A172 (cell line): Measurements from ENCODE around the gene MED12L. TPM values are rescaled to one million over a fixed set of nuclear protein-coding genes. Genes with fewer than 3 reads are reported as not detected.

Experiments used
- DNase-seq: peaks from one replicate; pipeline ENCODE4 v3.0.0-alpha.2; 2015; ENCODE audit warnings: low spot score
- total RNA-seq: library from RNA; depleted of rRNA; stranded (reverse); fragments of >200 nt; shearing (Covaris generic); gene quantifications from 2 replicates; pipeline ENCODE4 v1.2.3, GENCODE V29; 2014

The MED12L gene
- total RNA-seq, 1 experiment from 2014 or later, result 0.12 TPM

DNA sequence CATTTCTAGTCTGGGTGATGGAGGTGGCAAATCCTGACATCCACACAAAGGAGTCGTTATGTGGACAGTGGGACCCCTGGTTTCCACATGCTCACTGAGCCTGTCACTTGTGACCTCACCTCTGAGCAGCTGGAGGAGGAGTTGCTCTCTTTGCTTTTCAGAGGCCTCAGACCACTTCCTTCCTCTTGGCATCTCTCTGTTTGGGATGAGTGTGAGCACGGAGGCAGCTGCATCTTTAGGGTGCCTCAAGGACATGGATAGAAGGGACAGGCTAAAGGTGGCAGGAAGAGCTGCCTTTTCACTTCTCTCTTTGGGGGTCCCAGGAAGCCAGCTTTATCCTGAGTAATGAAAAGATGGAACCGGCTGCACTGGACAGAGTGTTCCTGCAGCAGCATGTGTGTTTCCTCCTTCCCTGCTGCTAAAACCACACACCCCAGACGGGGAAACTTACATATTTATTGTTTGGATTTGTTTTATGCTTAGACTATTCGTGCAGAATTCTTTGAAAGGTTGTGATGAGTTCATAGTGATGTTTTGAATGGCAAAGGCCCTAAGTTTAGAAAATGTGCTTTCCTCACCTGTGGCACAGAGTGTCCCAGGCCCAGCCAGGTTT is 85.8 kb downstream of the MED12L start:
- peak; percentile 21 for DNase-seq

DNA sequence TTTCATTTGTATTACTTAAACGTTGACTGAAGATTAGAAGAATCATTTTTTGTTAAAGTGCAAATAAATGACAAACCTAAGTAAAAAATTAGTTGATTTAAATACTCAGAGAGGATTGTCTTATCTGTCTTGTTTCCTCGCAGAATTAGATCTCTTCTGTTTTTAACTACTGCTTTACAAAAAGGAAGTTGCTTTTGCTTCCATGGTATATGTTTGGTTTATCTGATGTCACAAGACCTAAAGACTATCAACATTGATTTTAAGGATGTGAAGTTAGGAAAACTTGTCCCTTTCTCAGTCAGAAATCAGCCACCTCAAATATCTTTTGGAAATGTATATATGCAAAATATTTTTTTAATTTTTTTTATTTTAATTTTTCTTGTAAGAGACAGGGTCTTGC is 88.9 kb downstream of the MED12L start:
- DNase-seq, result no peak

DNA sequence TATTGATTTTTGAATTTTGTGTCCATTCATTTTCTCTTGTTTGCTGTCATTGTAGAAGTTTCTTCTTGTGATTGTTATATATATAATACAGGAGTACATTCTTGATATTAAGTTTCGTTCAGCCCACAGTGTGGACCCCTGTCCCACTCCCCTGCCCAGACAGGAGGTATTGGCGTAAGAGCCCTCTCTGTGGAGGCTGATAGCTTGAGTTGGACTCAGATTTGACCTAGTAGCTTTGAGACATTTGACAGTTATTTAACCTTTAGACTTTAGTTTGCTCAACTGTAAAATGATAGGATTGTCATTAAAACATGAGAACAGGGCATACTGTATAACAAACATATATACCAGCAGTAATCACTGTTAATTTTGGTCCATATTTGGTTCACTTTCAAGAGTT is 90.5 kb downstream of the MED12L start:
- no peak for DNase-seq

DNA sequence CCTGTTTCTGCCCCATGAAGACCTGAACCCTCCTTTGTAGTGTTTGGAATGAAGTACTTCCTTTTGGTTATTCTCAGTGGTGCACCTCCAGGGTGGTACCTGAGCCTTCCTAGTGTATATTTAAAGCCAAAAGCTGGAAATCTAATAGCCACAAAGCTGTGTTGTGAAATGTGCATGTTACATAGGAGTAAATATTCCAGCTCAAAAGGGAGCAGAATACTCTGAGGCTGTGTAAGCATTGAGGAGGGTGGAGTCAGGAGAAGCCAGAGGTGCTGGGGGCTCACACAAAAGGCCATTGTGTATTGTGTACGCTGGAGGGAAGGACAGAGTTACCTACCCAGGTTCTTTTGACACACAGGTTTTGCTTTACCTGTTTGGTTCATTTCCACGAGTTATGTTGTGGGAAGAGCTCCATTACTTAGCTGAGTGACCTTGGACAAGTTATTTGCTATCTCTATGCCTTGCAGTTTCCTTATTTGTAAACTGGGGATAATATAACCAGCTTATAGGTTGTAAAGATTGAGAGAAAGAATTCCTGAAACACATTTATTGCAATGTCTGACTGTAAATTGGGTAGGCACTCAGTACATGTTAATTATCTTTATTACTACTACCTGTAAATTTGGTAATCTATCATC is 92.9 kb downstream of the MED12L start:
- no peak for DNase-seq

DNA sequence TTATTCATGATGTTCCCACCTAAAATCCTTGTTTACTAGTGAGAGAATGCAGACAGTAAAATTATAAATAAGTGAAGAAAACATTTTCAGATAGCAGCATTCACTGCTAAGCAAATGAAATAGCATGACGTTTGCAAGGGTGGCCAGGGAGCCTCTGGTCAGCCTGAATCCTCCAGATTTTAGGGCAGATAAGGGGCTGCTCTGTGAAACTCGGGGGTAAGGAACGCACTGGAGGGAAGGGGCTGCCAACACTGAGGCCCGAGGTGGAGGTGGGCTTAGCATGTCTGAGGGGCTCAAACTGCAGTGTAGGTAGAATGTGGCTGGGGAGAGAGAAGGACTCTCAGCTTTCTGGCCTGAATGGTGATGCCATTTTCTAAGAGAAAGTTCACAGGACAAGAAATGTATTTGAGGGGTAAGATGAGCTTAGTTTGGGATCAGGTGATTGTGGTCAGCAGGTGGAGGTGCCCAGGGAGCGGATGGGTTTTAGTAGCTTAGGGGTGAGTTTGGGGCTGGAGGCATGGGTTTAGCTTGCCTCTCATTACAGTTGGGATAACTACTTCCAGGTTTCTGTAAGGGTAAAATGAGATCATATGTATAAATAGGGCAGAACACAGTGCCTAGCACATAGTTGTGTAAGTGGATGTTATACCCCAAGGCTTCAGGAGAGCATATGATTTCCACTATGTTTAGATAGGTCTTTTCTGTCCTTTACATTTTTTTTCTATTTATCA is 97.0 kb downstream of the MED12L start:
- DNase-seq, result no peak

DNA sequence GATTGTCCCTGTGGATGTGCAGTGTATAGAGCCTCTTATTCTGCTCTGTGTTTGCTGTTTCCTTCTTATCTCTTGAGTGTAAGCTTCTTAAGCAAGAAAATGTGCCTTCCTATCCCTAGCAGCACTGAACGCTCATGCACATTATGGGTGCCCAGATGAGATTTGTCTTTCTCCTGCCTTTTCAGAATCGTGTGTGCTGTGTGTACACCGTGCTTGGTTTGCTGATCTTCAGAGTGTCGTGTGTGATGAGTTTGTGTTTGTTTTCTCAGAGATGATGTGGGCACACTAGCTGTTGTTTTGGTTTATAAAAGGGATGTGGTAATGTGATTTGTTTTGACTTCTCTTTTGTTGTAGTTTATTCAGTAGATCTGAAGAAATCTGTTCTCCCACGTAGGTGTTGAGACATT is 97.8 kb downstream of the MED12L start:
- DNase-seq, result no peak

DNA sequence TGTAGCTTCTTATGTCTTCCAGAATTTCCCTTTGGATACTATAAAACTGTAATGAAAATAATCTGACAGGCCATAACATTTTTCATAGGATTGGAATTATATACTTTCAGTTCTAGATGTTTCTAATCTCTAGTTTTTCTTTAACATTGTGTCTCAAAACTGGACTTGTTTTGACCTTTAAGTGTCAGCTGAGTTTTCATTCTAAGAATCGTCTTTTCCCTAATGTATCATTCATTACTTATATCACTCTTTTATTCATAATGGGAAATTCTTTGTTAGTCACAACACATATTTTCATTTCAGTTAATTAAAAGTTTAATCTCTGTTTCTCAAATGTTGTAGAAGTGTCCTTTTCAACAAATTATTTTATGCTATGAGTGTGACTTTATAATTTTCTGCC is 105.6 kb downstream of the MED12L start:
- no peak for DNase-seq

DNA sequence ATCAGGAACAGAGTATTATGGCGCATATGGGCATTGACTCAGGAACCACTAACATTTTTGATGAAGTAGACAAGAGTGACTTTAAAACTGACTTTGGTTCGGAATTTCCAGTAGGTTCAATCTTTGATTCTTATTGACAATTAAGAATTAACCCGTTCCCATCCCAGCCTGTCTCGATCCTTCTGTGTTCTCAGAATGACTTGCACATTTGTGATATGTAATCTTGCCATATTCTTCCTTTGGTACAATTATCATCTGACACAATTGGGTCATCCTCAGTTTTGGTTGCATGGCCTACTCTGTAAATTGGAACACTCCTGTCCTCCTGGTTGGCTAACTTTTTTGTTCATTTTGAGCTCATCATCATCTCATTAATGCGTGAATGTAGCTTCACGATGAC is 107.1 kb downstream of the MED12L start:
- no peak for DNase-seq

DNA sequence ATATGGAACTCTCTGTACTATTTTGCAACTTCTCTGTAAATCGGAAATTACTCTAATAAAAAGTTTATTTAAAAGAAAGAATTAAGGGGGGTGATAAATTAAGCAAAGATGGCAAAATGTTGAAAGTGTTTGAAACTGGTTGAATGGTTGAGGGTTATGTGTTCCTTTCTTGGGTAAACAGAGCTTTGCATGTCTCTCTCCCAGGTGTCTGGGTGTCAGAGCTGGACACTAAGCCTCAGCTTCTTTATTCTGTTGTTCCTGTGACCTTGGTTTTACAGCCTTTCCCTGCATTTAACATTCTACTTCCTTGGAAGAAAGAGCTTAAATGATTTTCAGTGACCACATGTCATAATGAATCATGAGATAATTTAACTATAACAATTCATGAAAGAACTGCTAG is 110.4 kb downstream of the MED12L start:
- no peak for DNase-seq

DNA sequence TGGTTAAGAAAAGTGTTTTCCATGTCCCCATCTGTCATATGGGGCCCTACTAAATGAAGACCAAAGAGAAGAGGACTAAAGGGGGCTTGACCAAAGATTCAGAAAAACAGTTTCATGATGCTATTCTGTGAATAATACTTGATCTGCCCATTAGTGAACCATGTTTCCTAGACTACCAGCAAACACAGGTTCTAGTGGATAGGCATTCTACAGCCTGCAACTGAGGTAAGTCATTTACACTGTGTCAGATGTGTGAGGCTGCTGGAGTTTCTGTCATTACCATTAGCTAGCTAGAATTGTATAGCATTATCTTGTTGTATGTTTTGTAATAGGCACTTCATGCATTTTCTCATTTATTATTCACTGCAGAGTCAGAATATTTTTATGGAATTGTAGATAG is 111.0 kb downstream of the MED12L start:
- no peak for DNase-seq

DNA sequence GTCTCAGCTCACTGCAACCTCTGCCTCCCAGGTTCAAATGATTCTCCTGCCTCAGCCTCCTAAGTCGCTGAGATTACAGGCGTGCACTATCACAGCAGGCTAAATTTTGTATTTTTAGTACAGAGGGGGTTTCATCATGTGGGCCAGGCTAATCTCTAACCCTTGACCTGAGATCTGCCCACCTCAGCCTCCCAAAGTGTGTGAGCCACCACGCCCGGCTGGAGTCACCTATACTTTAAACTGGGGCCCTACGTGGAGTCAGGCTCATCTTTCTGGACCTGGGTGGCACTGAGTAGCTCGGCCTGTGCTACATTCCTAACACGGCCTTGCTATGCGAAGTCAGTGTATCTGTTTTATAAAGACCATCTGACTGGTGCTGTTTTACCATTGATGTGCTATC is 111.8 kb downstream of the MED12L start:
- no peak for DNase-seq

DNA sequence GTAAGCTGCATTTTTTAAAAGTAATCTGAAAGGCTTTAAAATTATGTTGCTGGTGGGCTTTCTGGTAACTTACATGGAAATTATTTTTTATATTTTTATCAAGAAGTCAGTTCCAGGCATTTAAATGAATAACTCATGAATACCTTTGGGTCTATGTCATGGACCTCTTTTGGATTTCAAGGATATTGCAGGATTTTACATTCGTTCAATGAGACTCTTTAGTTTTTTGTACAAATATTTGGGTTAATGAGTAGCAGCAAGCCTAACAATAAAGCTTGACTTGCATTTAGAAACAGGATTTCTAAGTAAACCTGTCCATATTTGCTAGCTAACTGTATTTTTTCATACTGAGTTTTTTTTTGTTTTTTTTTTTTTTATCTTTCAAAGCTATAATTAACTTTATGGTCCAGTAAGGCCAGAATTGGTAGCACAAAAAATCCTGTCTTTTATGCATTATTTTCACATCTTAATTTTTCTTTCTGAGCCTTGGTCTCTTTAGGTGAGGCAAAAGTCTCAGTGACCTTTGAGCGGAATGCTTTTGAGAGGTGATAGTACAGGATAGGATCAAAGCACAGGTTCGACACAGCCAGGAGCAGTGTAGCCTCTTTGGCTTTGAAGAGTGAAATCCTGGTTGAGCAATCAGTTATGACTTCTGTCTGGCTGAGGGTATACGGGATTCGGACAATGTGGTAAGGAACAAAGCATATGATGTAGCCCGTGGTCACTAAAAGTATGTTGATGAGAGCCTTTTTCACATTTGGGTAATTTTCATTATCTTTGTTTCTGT is 112.7 kb downstream of the MED12L start:
- DNase-seq, result no peak

DNA sequence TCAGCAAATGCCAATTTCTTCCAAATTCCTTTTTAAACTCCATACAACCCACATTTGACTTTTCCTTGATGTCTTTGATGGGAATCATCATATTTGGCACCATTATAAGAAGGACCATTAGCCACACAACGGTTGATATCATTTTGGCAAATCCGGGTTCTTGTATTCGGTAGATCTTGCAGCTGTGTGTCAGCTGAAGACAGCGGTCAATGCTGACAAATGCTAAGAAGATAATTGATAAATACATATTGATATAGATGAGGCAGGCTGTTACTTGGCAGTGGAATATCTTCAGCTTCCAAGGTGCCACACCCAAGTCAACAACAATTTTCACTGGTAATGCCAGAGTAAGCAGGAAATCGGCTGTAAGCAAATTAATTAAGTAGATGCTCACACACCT is 113.4 kb downstream of the MED12L start:
- no peak for DNase-seq

DNA sequence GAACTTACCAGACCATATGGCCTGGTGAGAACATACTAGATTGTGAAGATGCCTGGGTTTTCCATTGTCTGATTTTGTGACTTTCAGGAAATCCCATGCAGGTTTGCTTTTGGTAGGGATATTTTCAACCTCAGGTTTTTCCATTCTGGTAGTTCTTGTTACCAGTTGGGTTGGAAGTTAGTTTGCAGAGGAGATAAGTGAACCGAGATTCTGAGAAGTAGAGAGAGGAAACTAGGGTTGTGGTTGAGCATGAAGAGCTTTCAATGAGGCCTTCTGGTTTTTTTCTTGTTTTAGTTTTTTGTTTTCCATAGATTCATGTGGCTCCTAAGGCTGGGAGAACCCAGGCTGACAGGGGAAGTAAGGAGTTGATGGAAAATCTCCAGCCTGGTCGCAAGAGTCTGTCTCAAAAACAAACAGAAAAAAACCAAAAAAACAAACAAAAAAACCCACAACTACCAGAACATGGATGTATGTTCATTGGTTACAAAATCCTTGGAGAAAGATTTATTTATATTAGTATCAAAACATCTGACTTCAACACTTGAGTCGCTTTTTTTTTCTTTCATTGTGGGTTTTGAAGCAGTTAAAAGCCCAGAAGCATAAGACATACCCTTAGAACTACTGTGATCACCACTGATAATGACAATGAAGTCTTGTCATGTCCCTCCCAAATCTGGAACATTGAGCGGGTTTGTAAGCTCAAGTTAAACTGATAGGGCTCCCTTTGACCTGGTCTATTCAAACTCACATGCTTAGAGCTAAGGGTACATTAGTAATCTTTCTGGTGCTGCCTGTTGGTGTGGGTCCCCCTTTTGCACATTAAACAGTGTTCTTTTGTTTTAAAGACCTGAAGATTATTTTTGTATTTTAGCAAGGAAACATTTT is 114.3 kb downstream of the MED12L start:
- DNase-seq, result no peak

DNA sequence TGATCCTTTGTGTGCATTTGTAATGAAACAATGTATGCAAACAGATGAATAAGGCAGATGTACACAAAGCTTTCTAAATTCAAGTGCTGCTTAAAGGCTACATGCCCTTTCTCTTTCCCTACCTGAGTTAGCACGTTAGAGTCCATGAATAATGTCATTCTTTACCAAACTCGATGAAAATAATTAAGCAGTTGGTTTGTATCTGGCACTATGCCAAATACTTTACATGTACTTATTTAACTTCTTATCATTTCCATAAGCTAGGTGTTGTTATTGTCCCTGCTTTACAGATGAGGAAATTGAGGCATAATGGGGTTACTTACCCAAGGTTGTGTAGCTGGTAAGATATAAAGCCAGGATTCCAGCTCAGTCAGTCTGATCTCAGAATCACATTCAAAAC is 115.1 kb downstream of the MED12L start:
- DNase-seq, result no peak

DNA sequence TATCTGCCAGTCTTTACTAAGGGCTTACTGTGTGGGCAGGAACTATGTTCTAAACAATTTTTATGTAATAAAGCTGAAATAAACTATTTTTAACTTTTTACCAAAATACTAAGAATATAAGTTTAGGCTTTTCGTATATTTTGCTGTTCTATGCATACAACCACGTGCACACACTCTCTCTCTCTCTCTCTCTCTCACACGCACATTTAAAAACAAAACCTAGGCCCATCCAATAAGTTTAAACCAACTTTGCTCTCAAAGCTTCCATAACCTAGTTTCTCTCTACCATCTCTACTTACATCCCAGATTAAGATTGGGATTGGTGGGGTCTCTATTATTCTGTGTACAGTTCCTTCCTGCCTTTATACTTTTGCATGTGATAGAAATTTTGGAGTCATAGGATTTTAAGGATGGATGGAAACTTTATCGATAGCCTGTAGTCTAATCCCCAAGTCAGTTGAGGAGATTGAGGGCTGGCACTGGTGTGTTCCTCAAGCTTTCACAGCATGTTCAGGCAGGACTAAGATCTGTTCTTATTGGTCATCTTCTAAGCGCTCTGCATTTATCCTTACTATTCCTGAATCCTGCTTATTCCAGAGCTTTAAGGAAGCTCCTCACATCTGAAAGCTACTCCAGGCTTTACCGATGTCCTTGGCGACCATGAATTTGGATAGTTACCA is 115.7 kb downstream of the MED12L start:
- DNase-seq, result no peak

DNA sequence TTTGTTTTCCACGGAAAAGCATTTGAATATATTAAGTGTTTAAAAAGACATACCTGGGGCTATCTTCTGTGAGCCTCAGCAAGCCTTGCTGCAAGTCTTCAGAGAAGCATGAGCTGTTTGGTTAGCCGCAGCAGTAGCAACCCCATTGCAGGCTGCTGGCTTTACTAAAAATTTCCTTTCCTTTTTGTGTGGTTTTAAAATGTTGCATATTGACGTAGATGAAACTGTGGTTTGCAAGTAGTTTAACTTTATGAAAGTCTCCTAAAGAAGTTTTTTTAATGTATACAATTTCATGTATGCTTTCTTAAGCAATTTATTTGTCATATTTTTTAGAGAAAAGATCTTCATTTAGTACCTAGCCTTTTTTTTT is 117.6 kb downstream of the MED12L start, which contains the start of gene GPR171:
GPR171 (minus strand) TSS at position 166 of the 370 bp plus-strand sequence. CDS start 3,830 bp downstream, outside the sequence.
- DNase-seq, result no peak

DNA sequence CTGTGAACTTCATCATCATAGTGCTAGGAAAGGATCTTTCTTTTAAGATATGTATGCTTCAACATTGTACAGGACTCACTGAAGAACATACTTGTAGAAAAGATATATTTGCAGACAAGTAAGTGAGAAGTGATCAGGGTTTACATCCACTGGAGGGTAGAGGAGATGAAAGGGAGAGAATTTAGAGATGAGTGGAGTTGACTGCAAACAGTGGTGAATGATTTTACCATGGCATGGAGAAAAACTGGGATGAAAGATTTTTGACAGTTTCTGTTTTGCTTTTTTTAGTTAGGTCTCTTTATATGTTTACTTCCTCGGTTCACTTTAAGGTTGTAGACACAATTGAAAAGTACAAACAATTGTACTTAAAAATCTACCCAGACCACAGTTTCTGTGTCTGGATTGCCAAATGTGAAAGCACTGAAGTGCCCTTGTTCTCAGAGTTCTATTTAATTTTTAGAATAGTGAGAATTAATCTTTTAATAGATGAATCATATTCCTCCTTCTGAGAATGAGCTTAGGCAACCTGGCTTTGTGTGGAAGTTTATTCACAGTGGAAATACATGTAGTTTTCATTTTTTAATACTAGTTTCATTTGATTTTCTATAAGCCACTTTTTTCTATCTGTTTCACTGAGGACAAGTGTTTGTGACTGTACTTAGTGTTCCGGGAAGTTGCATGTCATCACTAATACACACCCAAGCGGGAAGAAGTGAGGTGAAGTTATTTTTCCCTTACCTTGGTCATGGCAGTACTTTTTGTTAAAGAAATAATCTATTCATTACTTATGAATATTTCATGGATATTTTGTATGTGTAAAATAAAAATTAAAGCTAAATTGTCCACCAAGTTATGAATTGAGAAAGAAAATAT is 119.3 kb downstream of the MED12L start:
- no peak for DNase-seq

DNA sequence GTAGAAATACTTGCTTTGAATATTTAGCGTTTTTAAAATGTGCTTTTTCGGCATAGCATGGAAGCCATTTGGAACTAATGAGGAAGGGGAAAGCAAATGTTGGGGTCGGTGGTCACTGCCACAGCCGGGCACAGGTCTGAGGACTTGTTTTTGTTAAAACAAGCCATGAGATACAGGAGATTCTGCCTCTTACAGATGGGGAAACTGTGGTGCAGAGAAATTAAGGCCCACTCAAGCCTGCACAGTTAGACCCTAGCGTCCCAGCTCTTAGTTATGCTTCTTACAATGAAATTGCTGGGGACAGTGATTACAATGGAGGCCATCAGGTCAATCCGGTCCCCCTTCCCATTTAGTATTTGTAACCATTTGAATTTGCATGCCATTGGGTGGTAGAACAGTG is 120.0 kb downstream of the MED12L start:
- no peak for DNase-seq

DNA sequence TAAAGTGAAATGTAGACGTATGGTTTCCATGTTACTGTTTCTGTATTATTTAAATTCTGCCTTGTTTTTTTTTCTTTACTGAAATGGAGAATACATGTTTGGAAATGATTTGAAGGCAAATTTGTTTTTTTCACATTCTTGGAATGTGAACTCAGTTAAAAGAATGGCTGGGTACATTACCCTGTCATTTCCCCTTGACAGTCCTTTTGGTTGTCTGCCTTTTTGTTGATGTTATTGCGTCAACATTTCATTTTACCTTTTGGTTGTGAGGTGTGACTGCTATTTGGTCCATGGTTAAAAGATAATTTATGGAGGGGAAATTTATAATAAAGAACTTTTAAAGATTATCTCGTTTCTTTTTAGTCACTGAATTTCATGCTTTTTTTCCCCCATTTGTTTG is 120.7 kb downstream of the MED12L start:
- DNase-seq, result no peak
